Measurements from ENCODE around the gene OSCAR. TPM values are rescaled to one million over a fixed set of nuclear protein-coding genes. Genes with fewer than 3 reads are reported as not detected.

The OSCAR gene
- total and polyA plus RNA-seq, 2 of the 13 experiments (the other 11 are each of a cell fraction or from before 2014, with no cell fraction given), result 1.9 TPM; not detected in 1

DNA sequence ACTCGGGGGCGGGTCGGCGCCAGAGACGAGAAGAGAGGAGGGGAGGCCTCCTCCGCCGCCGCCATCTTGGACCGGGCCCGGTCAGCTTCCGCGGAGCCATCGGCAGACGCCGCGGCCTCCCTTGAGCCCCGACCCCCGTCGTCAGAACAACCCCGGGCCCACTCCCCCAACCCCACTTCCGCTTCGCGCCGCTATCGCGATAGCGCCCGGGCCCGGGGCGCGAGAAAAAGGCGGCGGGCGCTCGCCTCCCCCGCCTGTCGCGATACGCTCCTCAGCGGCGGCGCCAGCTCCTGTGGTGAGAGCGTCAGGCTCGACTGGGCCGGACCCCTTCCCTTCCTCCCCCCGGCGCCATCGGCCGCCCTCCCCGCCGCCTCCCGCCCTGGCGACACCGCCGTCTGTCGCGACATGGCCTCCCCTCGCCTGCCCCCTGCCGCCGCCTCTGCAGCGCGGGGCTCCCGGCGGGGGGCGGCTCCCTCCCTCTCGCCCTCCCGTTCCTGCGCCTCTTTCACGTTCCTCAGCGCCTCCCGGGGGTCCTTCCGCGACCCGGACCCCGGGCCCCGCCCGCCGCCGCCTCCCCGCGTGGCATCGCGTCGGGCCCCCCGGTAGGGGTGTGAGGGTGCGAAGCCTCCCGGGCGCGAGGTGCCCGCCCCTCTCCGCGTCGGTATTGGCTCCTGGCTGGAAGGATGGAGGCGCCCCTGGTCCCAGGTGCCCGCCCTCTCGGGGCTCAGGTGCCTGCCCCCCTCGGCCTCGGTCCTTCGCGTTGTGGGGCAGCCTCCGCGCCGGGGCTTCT is 37.3 kb upstream of the OSCAR start, which contains the start of gene CNOT3 (continued):
- TF ChIP-seq, protein P1, sequence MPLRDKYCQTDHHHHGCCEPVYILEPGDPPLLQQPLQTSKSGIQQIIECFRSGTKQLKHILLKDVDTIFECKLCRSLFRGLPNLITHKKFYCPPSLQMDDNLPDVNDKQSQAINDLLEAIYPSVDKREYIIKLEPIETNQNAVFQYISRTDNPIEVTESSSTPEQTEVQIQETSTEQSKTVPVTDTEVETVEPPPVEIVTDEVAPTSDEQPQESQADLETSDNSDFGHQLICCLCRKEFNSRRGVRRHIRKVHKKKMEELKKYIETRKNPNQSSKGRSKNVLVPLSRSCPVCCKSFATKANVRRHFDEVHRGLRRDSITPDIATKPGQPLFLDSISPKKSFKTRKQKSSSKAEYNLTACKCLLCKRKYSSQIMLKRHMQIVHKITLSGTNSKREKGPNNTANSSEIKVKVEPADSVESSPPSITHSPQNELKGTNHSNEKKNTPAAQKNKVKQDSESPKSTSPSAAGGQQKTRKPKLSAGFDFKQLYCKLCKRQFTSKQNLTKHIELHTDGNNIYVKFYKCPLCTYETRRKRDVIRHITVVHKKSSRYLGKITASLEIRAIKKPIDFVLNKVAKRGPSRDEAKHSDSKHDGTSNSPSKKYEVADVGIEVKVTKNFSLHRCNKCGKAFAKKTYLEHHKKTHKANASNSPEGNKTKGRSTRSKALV (CRISPR knock-in tag; IDR thresholded peaks at IDR 0.05), result no peak
- peak; percentile 78 to 82 for TF ChIP-seq POLR2A (IDR thresholded peaks at IDR 0.05; ENCODE audit: insufficient read depth in 1 of 2, low read depth in 2 of 2, low read length in 2 of 2)
- TF ChIP-seq, protein P2, sequence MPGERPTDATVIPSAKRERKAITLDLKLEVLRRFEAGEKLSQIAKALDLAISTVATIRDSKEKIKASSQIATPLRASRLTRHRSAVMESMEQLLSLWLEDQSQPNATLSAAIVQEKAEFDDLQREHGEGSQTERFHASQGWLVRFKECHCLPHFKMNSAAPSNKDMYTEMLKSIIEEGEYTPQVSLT (CRISPR knock-in tag; IDR thresholded peaks at IDR 0.05; ENCODE audit: borderline replicate concordance, low read depth), result no peak
- TF ChIP-seq, protein P3, sequence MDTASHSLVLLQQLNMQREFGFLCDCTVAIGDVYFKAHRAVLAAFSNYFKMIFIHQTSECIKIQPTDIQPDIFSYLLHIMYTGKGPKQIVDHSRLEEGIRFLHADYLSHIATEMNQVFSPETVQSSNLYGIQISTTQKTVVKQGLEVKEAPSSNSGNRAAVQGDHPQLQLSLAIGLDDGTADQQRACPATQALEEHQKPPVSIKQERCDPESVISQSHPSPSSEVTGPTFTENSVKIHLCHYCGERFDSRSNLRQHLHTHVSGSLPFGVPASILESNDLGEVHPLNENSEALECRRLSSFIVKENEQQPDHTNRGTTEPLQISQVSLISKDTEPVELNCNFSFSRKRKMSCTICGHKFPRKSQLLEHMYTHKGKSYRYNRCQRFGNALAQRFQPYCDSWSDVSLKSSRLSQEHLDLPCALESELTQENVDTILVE (CRISPR knock-in tag; IDR thresholded peaks at IDR 0.05), result no peak; the same call in 1 of the 2 replicates
- TF ChIP-seq ZNF782 (CRISPR knock-in tag; IDR thresholded peaks at IDR 0.05; ENCODE audit: borderline replicate concordance), result no peak
- TF ChIP-seq SALL2 (CRISPR knock-in tag; IDR thresholded peaks at IDR 0.05), result 0 out of 2 replicates have a peak, but pooled peaks have one; percentile 43
- no peak for TF ChIP-seq ZNF879 (CRISPR knock-in tag; IDR thresholded peaks at IDR 0.05)
- no peak for TF ChIP-seq SMAD9 (CRISPR knock-in tag; IDR thresholded peaks at IDR 0.05)
- peak; percentile 13; the same call in 1 of the 2 replicates for TF ChIP-seq ZNF205 (CRISPR knock-in tag; IDR thresholded peaks at IDR 0.05)
- no peak for TF ChIP-seq NR1H2 (CRISPR knock-in tag; IDR thresholded peaks at IDR 0.05; ENCODE audit: borderline replicate concordance, low read depth)
- TF ChIP-seq, protein P4, sequence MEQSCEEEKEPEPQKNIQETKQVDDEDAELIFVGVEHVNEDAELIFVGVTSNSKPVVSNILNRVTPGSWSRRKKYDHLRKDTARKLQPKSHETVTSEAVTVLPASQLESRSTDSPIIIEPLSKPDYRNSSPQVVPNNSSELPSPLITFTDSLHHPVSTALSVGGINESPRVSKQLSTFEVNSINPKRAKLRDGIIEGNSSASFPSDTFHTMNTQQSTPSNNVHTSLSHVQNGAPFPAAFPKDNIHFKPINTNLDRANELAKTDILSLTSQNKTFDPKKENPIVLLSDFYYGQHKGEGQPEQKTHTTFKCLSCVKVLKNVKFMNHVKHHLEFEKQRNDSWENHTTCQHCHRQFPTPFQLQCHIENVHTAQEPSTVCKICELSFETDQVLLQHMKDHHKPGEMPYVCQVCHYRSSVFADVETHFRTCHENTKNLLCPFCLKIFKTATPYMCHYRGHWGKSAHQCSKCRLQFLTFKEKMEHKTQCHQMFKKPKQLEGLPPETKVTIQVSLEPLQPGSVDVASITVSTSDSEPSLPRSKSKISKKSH (CRISPR knock-in tag; IDR thresholded peaks at IDR 0.05; ENCODE audit: borderline replicate concordance), result peak; percentile 41; the same call in 1 of the 2 replicates
- 0 out of 2 replicates have a peak, but pooled peaks have one; percentile 20 for TF ChIP-seq HIVEP1 (CRISPR knock-in tag; IDR thresholded peaks at IDR 0.05)
- TF ChIP-seq MYC (CRISPR knock-in tag; IDR thresholded peaks at IDR 0.05; ENCODE audit: borderline replicate concordance), result peak; percentile 7; the same call in 1 of the 2 replicates
- TF ChIP-seq CHD2 (IDR thresholded peaks at IDR 0.05; ENCODE audit: low read depth, low read length), result peak; percentile 59; the same call in 1 of the 2 replicates
- peak; percentile 72; the same call in 1 of the 2 replicates for TF ChIP-seq ZNF563 (CRISPR knock-in tag; IDR thresholded peaks at IDR 0.05)
- TF ChIP-seq ZNF792 (CRISPR knock-in tag; IDR thresholded peaks at IDR 0.05), result no peak
- TF ChIP-seq, protein P5, sequence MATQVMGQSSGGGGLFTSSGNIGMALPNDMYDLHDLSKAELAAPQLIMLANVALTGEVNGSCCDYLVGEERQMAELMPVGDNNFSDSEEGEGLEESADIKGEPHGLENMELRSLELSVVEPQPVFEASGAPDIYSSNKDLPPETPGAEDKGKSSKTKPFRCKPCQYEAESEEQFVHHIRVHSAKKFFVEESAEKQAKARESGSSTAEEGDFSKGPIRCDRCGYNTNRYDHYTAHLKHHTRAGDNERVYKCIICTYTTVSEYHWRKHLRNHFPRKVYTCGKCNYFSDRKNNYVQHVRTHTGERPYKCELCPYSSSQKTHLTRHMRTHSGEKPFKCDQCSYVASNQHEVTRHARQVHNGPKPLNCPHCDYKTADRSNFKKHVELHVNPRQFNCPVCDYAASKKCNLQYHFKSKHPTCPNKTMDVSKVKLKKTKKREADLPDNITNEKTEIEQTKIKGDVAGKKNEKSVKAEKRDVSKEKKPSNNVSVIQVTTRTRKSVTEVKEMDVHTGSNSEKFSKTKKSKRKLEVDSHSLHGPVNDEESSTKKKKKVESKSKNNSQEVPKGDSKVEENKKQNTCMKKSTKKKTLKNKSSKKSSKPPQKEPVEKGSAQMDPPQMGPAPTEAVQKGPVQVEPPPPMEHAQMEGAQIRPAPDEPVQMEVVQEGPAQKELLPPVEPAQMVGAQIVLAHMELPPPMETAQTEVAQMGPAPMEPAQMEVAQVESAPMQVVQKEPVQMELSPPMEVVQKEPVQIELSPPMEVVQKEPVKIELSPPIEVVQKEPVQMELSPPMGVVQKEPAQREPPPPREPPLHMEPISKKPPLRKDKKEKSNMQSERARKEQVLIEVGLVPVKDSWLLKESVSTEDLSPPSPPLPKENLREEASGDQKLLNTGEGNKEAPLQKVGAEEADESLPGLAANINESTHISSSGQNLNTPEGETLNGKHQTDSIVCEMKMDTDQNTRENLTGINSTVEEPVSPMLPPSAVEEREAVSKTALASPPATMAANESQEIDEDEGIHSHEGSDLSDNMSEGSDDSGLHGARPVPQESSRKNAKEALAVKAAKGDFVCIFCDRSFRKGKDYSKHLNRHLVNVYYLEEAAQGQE (IDR thresholded peaks at IDR 0.05; ENCODE audit: borderline replicate concordance in 1 of 2, low read depth in 1 of 2, low read length in 2 of 2), result peak in 1 of 2 experiments; percentile 41; a peak in 1 of 4 replicates
- TF ChIP-seq ZNF878 (CRISPR knock-in tag; IDR thresholded peaks at IDR 0.05), result no peak
- 0 out of 2 replicates have a peak, but pooled peaks have one; percentile 22 for TF ChIP-seq ZSCAN25 (CRISPR knock-in tag; IDR thresholded peaks at IDR 0.05)
- TF ChIP-seq MBNL3 (CRISPR knock-in tag; conservative IDR thresholded peaks at IDR 0.05), result no peak
- TF ChIP-seq GABPB1 (CRISPR knock-in tag; IDR thresholded peaks at IDR 0.05), result peak; percentile 58; the same call in 1 of the 2 replicates
